GM19463 (cell line): ENCODE results near the gene PARK7.

ENCODE experiments used
- ATAC-seq: cut with Tn5 transposase; IDR thresholded peaks from one replicate; pipeline ENCODE4 v1.9.1; 2021; ENCODE audit warnings: mild to moderate bottlenecking, moderate library complexity; ENCODE audit not compliant: unreplicated experiment

The PARK7 gene

DNA sequence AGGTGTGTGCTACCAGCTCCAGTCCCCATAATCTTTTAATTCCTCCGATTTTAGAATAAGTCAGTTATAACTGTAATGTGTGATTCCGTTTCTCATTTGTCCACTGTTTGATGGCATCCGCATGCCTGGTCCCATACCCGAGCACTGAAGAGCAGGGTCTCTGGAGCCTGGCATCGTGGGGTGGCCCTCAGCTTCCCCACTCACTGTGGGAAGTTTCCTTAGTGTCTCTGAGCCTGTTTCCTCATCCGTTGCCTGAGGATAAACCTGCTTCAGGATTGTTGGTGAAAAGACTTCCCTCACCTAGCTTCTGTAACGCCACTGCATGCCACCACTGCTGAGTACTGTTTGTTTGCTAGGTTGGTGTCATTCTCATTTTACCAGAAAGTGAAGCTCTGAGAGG lies 19.5 kb downstream of the PARK7 start:
- ATAC-seq = no peak

DNA sequence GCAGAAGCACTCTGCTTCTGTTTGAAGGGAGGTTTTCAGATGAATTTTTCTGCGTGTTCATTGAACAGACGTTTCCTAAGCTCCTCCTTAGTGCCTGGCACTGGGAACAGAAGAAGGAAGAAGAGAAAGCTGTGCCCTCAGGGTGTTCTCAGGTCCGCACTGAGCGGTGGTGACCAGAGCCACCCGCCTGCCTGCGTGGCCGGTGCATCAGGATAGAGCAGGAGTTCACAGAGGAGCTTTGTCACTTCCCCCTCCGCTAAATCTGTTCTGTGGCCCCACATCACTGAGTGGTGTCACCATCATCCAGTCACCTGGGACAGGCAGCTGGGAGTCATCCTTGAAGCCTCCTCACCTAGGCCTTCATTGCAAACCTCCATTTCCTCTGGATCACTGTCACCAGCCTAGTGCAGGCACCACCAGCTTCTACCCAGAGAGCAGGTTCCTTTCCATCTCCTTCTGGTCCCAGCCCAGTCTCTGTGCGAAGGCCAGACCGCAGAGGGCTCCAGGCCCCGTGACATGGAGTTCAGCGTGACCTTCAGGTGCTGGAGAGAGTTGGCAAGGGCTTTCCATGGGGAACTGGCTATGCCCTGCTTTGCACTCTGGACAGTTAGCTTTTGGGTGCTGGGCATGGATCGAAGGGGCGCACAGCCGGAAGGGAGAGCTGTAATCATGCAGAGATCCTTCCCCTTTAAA lies 21.7 kb downstream of the PARK7 start:
- ATAC-seq = no peak

DNA sequence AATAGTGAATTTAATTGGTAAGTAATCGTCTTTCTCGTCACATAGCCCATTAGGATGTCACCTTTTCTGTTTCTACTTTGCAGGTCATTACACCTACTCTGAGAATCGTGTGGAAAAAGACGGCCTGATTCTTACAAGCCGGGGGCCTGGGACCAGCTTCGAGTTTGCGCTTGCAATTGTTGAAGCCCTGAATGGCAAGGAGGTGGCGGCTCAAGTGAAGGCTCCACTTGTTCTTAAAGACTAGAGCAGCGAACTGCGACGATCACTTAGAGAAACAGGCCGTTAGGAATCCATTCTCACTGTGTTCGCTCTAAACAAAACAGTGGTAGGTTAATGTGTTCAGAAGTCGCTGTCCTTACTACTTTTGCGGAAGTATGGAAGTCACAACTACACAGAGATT lies 23.3 kb downstream of the PARK7 start:
- ATAC-seq = no peak

DNA sequence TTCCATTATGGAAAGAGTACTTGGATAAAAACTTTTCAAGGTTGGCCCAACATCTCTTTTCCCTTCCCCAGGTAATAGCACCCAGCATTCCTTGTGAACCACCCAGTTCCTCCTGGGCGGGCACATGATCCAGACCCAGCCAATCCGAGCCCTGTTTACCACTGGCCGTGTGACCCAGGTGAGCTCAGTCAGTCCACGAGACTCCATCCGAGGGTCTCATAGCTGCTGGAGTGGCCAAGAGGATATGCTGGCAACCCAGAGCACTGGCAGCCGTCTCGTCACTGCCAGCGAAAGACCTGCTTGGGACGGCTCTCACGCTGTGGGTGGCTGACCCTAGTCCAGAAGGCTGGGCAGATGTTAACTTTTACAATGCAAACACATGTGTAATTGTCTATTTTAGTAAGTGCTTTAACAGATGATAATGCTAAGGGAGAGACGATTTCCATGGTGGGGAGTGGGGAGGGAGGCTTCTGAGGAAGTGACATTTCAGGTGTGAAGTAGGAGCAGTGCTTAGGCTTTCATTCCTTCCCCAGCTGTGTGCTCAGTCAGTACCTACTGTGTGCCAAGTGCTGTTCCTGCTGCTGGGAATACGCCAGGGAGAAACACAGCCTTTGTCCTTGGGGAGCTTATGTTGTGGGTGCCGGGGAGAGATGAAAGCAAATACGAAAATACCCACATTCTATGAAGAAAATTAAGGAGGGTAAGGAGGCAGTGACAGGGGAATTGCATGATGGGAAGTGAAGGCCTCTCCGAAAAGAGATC lies 24.5 kb downstream of the PARK7 start:
- ATAC-seq = no peak

DNA sequence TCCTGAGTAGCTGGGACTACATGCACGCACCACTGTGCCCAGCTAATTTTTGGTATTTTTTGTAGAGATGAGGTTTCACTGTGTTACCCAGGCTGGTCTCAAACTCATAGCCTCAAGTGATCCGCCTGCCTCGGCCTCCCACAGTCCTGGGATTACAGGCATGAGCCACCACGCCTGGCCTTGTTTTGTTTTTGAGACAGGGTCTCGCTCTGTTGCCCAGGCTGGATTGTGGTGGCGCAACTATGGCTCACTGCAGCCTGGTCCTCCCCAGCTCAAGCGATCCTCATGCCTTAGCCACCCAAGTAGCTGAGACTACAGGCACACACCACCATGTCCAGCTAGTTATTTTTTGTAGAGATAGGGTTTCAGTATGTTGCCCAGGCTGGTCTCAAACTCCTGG lies 26.0 kb downstream of the PARK7 start:
- ATAC-seq = no peak

DNA sequence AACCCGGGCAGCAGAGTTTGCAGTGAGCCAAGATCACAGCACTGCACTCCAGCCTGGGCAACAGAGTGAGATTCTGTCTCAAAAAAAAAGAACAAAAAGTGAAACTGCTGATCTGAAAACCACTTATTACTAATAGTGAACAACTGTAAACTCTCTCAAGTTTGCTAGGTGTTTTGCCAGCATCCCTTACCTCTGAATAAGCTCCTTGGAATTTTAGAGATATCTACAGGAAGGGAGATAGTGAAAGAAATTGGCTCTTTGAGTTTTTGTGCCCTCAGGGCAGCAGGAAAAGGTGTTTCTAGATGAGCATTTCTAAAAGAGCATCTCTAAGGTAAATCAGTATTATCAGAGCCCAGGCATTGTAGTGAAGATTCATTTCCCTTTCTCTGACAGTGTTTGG lies 27.1 kb downstream of the PARK7 start:
- ATAC-seq = no peak

DNA sequence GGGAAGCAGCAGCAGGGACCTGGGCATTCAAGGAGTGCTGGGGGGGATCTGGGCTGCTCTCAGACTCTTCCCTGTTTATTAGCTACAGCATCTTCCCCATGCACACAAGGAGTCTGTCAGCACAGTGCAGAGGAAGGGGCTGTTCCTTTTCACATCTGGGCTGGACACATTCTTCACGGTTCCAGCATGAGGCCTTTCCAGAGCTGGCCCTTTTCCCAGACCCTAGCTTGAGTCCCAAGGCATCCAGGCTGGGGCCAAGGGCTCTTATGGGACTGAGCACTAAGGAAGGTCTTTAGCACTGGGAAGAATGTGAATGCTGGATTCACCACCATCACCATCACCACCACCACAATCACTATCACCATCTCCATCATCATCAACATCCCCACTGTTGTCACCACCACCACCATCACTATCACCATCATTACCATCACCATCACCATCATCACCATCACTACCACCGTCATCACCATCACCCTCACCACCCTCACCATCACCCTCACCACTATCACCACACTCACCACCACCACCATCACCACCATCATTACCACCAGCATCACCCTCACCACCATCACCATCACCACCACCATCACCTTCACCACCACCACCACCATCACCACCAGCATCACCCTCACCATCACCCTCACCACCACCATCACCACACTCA lies 28.4 kb downstream of the PARK7 start:
- no peak for ATAC-seq

DNA sequence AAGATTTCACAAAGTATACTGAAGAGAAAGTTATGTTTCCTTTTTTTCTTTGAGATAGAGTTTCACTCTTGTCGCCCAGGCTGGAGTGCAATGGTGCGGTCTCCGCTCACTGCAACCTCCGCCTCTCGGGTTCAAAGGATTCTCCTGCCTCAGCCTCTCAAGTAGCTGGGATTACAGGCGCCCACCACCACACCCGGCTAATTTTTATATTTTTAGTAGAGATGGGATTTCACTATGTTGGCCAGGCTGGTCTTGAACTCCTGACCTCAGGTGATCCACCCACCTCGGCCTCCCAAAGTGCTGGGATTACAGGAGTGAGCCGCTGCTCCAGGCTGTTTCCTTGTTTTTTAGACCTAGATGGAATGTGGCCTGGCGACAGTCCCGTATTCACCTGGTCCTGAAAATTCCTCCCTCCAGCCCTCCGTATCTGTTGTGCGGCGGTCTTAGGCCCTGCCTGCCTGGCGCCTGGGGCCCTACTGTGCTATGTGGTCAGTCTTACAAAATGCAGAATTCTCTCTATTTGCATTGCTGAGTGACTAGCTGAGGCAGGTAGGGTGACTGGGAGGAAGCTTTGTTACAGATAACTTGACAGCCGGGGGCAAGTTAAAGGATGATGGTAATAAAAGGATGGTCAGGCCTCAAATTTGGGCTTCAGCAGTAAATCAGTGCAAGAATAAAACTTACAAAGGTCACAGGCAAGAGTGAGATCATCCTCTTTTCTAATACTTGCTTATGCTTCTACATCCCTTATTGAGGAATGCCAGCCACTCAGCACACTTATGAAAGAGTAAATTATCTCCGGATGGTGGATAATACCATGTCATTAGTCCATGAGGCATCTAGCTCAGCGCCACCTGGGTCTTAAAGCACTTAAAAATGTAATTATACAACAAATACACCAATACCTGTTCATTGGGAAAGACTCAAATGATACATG lies 30.3 kb downstream of the PARK7 start:
- no peak for ATAC-seq

DNA sequence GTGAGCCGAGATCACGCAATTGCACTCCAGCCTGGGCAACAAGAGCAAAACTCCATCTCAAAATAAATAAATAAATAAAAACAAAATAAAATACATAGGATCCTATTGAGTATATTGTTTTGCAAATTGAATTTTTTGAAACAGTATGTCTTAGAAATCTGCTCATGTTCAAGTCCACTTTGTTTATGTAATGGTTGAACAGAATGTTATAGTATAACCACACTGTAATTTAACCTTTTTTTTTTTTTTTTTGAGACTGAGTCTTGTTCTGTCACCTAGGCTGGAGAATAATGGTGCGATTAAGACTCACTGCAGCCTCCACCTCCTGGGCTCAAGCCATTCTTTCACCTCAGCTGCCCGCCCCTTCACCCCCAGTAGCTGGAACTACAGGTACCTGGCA lies 31.4 kb downstream of the PARK7 start:
- no peak for ATAC-seq

DNA sequence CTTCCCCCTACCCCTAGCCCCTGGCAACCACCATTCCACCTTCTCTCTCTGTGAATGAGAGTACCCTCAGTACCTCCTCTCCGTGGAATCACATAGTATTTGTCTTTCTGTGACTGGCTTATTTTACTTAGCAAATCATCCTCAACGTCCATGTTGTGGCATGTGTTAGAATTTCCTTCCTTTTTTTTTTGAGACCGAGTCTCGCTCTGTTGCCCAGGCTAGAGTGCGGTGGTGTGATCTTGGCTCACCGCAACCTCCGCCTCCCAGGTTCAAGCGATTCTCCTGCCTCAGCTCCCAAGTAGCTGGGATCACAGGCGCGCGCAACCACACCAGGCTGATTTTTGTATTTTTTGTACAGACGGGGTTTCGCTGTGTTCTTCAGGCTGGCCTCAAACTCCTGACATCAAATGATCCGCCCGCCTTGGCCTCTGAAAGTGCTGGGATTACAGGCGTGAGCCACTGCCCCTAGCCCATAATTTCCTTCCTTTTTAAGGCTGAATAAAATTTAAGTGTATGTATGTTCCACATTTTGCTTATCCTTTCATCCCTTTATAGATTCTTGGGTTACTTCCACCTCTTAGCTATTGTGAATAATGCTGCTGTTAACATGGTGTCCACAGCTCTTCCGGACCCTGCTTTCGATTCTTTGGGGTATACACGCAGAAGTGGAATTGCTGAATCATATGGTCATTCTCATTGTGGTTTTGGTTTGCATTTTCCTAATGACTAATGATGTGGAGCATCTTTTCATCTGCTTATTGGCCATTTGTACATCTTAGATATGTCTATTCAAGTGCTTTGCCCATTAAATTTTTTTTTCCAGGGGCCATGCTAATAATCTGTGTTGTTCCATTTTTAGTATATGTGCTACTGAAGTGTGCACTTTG lies 32.3 kb downstream of the PARK7 start:
- ATAC-seq = peak; percentile 88

DNA sequence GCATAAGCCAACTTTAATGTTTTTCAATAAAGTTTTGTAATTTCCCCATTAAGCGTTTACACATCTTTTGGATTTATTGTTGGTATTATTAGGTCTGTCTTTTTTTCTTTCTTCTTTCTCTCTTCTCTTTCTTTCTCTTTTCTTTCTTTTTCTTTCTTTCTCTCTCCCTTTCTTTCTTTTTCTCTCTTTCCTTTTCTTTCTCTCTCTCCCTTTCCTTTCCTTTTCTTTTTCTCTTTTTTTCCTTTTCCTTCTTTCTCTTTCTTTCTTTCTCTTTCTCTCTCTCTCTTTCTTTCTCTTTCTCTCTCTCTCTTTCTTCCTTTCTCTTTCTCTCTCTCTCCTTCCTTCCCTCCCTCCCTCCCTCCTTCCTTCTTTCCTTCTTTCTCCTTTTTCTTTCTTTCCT lies 33.3 kb downstream of the PARK7 start:
- ATAC-seq = no peak

DNA sequence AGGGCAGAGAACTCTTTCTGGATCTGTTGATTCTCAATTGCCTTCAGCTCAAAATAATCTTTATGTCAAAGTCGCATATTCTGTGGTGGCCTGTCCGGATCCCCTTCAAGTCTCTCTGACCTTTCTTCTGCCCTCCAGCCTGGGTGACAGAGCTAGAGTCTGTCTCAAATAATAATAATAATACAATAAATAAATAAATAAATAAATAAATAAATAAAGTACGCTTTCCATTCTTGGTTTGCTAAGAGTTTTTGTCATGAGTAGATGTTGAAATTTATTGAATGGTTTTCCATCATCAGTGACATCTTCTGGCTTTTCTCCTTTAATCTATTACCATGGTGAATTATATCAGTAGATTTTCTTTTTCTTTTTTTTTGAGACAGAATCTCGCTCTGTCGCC lies 33.9 kb downstream of the PARK7 start:
- no peak for ATAC-seq

DNA sequence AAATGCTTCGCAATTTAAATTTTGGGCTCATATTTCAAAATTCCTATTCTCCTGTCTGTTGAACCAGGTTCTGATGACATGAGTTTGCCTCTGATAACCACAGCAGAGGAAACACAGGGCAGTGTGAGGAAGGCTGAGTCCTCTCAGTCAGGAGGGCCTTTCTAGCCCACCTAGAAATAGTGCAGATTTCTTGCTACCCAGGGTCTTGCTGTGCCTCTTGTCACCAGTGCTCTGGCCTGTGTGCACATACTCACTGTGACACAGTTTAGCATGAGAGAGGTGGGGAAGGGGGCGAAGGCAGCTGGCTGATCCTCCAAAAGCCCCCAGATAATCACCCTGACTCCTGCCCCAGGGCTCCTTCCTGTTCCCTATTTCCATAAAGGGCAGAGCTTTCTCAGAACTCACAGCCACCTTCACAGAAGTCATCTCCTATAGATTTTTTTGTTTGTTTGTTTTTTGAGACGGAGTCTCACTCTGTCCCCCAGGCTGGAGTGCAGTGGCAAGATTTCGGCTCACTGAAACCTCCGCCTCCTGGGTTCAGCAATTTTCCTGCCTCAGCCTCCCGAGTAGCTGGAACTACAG lies 40.9 kb downstream of the PARK7 start:
- no peak for ATAC-seq

DNA sequence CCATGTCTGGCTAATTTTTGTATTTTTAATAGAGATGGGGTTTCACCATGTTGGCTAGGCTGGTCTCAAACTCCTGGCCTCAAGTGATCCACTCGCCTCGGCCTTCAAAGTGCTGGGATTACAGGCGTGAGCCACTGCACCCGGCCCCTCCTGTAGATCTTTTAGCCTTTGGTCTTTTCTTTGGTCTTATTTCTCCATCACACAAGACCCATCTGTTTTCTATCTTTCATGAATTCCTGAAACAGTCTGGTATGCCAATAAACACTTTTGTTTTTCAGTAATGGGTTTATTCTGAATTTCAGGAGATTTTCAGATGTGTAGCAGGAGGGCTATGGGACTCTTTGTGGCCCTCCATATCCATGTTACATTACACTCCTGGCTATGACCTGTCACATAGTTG lies 41.4 kb downstream of the PARK7 start:
- no peak for ATAC-seq

DNA sequence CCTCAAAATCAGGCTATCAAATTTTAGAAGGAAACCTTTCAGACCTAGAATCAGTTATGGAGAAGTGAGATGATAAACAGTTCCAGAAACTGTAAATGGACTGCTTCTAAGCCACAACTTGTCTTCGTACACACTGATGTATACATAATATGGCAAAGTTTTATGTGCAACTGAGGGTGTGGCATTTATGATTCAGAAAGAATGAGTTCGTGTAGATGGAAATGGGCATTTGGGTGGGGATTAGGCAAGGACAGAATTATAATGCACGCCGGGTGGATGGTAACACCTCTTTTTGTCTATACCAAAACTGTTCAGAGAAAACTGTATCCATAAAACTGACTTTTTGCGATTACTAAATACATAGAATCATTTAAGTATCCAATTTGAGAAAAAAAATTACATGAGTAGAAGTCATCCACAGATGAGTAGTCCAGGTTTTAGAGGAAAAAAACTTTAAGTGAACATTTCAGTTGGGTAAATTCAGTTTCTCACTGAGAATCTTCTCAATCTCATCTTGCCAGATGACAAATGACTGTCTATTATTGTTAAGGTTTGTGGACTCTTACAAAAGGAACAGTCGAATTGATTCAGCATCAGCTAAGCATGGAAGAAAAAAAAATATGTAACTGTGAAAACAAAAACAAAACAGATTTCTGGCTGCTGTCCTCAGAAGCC lies 42.1 kb downstream of the PARK7 start:
- no peak for ATAC-seq

DNA sequence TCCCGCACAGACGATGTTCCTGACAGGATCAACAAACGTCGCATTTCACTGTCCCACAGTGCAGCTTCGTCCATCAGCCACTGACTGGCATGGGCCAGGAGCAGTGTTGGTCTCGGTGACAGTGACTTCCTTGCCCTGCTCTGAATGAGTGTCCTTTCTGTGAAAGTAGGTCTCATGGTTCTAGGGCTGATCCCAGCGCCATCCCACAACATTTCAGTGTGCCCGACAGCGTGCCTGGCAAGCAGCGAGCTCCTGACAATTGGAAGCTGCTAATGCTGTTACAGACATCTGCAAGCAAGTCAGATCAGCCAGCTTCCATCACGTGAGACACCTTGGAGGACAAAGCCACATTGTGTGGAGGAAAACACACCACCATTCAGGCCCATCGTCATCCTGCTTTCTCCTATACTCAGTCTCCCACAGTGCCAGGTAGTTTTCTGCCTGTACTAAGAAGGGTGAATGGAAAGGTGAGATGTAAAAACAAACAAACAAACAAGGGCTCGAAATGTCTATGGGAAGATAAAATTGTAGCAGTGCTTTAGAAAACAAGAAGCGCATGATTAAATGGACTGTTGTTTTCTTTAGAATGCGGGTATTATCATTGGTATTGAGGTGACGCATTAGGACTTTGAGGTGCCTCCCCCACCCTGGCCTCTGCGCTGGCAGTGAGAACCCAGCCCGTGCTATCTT lies 42.7 kb downstream of the PARK7 start:
- no peak for ATAC-seq

DNA sequence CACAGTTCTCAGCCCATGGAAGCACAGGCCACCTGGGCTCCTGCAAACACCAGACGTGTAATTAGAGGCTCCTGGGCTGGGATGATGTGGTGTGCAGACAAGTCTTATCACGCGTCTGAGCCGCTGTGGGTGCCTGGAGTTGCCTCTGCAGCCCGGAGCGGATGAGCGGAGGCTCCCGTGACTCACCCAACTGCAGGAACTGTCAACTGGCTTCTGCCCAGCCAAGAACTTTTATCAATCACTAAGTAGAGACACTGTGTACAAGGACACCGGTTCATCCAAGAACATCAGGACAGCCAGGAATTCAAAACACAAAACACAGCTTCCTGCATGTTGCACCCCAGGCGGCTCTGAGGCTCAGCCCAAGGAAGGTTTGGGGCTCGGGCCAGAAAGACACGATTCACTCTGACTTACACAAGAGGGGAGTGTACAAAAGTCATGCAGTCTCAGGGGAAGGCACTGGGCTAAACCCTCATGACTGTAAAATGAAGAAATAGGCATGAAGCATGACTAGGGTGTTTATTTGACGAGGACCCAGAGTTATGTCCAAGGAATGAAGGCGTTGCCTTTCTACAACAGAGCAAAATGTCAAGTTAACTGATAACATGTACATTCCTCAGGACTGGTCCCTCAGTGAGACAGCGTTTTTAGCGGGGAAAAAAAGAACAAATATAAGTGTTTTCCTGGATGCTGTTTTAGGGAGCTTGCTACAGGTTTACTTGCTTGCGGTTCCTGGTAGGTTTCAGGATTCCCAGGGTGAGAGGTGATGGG lies 43.5 kb downstream of the PARK7 start:
- ATAC-seq = no peak
